OCI-LY3 (cell line): ENCODE measurements around the gene PARP2.
"Not testable (repeated sequence)": the region's sequence is repeated elsewhere in the genome, so short reads cannot be mapped to it uniquely, and the experiment has no call there.

Source experiments
- CTCF ChIP-seq: fragments of 200-600, 300-600 bp; sonication (generic); IDR thresholded peaks from 2 replicates; pipeline ENCODE4 v1.5.1; 2014; ENCODE audit warnings: antibody characterized with exemption, low read length, low read depth
- EZH2phosphoT487 ChIP-seq: fragments of 200-600 bp; shearing (Covaris generic); IDR thresholded peaks from 2 replicates; pipeline ENCODE4 v1.6.1; 2018; ENCODE audit warnings: antibody characterized with exemption, mixed run types, low read depth

DNA sequence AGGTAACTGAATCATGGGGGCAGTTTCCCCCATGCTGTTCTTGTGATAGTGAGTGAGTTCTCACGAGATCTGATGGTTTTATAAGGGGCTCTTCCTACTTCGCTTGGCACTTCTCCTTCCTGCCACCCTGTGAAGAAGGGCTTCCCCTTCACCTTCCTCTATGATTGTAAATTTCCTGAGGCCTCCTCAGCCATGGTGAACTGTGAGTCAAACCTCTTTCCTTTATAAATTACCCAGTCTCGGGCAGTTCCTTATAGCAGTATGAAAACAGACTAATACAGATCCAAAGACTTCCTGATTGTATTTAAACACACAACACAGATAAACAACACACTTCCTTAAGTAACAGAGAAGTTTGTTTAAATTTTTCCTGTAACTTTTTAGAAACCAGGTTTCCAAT is 15.0 kb downstream of the PARP2 start:
- not testable (repeated sequence) for TF ChIP-seq CTCF, EZH2phosphoT487
